ENCODE data around the gene KCNJ6.

DNA sequence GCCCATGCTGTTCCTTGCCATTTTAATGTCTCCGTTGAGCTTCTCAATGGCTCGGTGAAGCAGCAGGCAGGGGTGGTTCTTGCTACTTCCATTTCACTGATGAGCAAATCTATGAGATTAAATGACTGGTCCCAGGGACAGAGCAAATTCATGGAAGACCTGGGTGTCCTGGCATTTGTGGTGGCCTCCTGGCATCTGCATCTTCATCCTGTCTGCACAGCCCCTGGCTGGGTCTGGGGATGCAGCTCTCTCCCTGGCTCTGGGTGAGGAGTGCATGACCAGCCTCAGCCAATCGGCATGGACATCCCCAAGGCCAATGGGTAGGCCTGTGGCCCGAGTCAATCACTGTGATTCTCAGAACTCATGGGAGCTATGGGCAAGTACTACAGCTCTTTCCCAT lies 261.7 kb downstream of the KCNJ6 start:
- TF ChIP-seq, protein P1, sequence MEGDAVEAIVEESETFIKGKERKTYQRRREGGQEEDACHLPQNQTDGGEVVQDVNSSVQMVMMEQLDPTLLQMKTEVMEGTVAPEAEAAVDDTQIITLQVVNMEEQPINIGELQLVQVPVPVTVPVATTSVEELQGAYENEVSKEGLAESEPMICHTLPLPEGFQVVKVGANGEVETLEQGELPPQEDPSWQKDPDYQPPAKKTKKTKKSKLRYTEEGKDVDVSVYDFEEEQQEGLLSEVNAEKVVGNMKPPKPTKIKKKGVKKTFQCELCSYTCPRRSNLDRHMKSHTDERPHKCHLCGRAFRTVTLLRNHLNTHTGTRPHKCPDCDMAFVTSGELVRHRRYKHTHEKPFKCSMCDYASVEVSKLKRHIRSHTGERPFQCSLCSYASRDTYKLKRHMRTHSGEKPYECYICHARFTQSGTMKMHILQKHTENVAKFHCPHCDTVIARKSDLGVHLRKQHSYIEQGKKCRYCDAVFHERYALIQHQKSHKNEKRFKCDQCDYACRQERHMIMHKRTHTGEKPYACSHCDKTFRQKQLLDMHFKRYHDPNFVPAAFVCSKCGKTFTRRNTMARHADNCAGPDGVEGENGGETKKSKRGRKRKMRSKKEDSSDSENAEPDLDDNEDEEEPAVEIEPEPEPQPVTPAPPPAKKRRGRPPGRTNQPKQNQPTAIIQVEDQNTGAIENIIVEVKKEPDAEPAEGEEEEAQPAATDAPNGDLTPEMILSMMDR (IDR thresholded peaks at IDR 0.05; ENCODE audit: low read depth, low read length) = no peak
- TF ChIP-seq EZH2phosphoT487 (IDR thresholded peaks at IDR 0.05; ENCODE audit: low read depth) = no peak
